GM19240 (cell line): ENCODE data around the gene TAS2R10.

Experiments
- DNase-seq: peaks from one replicate; pipeline ENCODE4 v3.0.0; 2011; ENCODE audit warnings: low spot score; ENCODE audit not compliant: insufficient read length

TAS2R10 gene

DNA sequence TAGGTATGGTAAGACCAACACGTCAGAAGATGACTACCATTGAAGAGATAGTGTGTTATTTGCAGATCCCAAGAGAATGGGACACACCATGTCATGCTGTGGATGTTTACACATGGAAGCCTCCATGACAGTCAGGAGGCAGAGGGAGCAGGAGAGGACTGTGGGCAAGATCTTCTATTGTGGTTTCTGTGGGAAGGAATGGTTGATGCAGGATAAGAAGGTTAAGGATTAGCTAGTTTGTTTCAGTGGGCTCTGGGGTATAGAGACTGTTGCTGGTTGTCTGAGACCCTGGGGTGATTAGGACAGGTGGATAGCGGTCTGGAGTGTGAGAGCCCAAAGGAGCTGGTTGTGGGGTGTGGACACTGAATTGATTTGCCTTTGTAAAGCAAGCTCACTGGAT is 47.1 kb downstream of the TAS2R10 start:
- DNase-seq, result no peak
